Stimulated activated CD8-positive, alpha-beta memory T cell treated with anti-CD3 and anti-CD28 coated beads, Interleukin-12 subunit alpha, Interleukin-12 subunit beta, amount 100 ng/mL, for 24 hours (primary cell): ENCODE measurements around the gene SULT2B1.
"Not testable (repeated sequence)": the region's sequence is repeated elsewhere in the genome, so short reads cannot be mapped to it uniquely, and the experiment has no call there.

Source experiments
- DNase-seq: peaks from one replicate; pipeline ENCODE4 v3.0.0-alpha.2; 2020; ENCODE audit errors: extremely low read depth

The SULT2B1 gene

DNA sequence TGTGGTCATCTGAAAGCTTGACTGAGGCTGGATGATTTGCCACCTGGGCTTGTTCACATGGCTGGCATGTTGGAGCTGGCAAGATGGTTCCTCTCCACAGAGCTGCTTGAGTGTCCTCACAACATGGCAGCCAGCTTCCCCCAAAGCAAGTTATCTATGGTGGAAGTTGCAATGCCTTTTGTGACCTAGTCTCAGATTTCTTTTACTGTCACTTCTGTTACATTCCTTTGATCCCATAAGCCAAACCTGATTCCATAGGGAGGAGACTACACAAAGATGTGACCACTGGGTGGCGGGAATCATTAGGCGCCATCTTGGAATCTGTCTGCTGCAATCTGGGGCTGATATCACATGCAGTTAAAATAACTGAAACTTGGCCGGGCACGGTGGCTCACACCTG is 22.8 kb upstream of the SULT2B1 start:
- DNase-seq, result no peak

DNA sequence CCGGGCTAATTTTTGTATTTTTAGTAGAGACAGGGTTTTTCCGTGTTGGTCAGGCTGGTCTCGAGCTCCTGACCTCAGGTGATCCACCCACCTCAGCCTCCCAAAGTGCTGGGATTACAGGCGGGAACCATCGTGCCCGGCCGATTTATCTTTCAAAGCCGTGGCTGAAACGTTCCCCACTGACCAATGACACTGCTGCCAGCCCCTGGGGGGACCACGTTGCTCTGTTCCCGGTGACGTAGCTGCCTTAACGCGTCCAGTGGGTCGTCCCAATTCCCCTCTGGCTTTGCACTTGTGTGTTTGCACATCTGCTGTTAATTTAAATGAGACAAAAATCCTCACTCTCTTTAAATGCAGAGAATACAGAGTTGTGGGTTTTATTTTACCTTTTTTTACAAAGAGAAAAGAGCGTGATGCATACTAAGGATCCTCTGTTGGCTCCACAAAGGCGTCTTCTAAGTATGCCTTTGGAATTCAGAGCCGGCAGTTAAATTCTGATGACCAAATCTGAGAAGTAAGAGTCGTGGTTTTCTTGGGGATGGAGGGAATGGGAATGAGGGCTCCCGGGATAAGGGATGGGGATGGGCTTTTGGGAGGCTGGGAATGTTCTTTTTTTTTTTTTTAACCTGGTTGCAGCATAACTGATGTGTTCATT is 21.8 kb upstream of the SULT2B1 start:
- DNase-seq, result no peak

DNA sequence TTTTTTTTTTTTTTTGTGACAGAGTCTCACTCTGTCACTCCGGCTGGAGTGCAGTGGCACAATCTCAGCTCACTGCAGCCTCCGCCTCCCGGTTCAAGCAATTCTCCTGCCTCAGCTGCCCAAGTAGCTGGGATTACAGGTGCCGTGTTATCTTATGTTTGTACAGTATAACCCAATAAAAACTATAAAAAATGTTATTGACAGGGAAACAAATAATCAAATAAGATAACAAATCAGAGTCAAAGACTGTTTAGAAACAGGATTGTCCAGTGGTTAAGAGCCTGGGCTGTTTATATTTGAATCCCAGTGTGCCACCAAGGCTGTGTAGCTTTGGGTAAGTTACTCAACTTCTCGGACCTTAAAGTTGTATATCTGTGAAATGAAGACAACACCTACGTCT is 21.2 kb upstream of the SULT2B1 start:
- DNase-seq, result no peak

DNA sequence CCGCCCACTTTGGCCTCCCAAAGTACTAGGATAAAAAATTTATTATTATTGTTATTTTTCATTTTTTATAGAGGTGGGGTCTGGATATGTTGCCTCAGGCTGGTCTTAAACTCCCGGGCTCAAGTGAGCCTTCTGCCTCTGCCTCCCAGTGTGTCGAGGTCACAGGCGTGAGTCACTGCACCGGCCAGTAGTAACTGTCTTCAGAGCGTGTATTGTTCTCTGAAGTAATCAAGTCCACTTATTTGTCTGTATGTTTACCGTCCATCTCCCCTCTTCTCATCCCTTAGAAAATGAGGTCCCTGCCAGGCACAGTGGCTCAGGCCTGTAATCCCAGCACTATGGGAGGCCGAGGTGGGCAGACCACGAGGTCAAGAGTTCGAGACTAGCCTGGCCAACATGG is 18.2 kb upstream of the SULT2B1 start:
- DNase-seq, result no peak

DNA sequence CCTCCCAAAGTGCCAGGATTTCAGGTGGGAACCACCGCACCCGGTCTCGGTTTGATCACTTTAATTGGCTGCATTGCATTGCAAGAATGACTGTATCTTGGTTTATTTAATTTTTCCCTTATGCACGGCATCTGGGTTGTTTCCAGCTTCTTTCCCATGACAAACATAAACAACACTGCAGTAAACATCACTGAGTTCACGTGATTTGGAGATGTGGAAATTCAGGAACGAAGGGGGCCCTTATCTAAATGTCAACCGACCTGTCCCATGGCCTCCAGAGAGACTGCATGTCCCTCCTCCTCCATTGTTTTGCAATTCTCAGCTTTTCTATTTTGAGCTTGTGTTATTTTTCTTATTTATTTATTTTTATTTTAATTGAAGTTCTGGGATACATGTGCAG is 14.4 kb upstream of the SULT2B1 start:
- no peak for DNase-seq

DNA sequence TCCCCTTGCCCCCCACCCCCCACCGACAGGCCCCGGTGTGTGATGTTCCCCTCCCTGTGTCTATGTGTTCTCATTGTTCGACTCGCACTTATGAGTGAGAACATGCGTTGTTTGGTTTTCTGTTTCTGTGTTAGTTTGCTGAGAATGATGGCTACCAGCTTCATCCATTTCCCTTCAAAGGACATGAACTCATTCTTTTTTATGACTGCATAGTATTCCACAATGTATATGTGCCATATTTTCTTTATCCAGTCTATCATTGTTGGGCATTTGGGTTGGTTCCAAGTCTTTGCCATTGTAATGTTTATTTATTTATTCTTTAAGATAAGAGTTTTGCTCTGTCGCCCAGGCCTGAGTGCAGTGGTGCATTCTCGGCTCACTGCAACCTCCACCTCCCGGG is 13.9 kb upstream of the SULT2B1 start:
- DNase-seq, result not testable (repeated sequence)

DNA sequence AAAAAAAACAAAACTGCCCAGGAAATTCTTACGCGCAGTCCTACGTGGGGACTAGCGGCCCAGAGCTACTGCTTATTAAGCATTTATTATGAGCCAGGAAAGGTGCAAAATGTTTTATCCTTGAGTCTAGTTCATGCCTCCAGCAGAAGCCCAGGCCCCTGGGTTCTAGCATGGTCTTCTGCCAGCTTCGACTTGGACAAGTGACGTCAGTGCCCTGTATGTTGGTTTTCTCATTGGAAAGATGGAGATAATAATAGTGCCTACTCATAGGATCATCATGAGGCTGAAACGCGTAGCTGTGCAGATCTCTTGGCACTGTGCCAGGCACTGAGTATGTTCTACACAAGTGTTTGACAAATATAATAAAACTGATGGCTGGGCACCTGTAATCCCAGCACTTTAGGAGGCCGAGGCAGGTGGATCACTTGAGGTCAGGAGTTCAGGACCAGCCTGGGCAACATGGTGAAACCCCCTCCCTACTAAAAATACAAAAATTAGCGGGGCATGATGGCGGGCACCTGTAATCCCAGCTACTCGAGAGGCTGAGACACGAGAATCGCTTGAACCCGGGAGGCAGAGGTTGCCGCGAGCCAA is 12.4 kb upstream of the SULT2B1 start:
- DNase-seq, result no peak

DNA sequence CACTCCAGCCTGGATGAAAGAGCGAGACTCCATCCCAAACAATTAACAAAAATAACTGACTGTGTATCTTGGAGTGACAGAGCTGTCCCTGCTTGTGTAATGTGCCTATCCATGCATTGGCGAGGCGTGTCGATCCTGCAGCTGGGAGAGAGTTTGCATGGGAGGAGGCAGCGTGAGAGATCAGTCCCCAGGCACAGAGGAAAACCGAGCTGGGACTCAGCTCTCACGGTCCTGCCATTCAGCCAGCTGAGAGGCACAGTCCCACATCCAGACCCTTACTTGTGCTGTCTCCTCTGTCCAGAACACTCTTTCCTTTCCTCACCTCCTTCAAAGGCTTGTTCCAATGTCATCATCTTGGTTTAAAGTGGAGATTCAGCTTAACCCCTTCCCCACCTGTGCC is 11.9 kb upstream of the SULT2B1 start:
- no peak for DNase-seq

DNA sequence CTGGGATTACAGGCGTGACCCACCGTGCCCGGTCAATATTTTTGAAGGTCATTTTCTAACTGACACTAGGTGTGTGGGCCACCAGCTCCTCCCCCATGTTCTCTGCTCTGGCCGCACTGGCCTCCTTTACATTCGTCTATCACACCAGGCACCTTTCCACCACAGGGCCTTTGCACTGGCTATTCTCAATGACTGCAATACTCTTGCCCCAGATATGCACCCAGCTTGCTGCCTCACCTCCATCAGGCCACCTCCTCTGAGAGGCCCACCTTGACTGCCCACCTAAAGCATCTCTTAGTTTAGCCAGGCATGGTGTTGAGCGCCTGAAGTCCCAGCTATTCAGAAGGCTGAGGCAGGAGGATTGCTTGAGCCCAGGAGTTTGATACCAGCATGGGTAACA is 10.2 kb upstream of the SULT2B1 start:
- DNase-seq, result no peak

DNA sequence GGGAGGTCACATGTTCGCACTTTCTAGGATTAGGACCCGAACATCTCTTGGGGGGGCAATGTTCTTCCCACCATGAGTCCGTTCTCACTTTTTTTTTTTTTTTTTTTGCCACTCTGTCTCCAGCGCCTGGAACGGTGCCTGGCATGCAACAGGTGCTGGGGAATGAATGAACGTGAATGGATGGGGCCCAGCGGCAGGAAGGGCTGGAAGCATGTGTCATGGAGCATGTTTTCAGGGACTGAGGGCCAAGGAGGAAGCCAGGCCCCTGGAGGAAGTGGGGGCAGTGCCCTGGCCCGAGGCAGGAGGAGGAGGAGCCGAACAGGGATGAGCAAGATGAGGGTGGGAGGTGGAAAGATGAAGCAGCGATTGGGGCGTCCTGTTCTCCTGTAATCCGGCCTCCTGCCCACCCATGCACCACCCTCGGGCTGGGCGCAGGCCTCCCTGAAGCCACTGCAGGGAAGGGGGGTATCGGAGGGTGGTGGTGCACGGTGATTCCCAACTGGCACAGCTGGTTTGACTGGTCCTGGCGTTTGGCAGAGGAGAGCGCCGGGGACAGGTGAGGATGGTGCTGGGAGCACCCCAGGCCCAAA is 8.8 kb upstream of the SULT2B1 start:
- DNase-seq, result no peak

DNA sequence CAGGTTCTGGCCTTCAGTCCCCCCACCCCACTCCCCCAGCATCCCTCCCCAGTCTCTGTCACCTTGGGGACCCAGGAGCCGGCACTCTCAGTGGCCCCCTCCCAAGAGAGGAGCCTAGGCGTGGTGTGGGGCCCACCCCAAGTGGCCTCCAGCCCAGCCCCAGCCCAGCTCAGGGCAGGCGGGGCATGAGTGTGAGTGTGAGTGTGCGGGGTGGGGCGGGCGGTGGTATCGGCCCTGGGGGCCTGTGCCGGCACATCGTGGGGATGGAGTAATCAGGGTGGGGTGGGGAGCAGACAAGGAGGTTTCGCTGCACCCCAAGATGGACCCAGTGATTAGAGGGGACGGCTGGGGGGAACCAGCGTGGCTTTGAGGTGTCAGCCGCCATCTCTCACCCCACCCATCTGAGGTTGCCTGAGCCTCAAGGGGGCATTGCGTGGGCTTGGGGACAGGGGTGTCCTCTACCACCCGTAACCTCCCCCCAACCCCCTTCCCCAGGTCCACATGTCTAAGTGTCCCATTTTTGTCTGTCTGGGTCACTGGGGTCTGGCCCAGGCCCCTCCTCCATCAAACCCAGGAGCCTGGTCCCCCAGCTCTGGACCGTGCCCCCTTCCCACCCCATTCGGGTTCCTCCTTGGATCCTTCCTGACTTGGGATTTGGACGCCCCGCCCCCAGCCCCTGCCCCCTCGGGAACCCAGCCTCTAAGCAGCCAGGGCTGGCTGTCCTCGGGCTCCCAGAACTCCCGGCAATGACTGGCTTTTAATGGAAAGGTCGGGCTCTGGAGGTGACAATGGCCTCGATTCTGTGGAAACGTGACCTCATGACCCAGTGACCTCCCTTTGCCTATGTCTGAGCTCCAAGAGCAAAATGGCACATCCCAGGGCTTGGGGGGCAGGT is 6.9 kb upstream of the SULT2B1 start:
- no peak for DNase-seq

DNA sequence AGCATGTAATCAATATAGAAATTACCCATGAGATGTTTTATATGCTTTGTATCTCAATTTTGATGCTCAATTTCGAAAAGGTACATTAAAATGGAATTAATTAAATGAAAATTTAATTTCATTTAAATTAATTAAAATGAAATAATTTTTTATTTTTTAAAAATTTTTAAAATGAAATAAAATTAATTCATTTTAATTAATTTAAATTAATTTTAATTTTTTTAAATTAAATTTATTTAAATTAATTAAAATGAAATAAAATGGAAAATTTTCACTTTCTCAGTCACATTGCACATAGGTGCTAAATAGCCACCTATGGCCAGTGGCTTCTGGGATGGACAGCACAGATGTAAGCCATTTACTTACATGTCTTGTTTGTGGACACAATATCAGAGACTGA is 4.2 kb upstream of the SULT2B1 start:
- no peak for DNase-seq

DNA sequence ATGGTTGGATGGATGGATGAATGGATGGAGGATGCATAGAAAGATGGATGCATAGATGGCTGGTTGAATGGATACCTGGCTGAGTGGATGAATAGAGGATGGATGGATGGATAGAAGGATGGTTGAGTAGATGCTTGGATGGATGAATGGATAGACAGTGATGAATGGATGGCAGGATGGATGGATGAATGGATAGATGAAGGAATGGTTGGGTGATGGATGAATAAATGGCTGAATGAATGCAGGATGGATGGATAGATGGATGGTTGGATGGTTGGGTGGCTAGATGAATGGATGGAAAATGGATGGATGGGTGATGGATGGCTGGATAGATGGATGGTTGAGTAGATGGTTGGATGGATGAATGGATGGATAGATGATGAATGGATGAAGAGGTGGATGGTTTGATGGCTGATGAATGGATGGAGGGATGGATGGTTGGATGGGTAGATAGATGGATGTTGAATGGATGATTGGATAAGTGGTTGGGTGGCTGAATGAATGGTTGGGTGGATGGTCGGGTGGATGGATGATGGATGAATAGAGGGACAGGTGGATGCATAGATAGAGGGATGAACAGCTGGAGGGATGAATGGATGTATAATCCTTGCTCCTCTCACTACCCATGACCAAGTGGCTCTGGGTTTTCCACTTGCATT is 3.6 kb upstream of the SULT2B1 start:
- no peak for DNase-seq

DNA sequence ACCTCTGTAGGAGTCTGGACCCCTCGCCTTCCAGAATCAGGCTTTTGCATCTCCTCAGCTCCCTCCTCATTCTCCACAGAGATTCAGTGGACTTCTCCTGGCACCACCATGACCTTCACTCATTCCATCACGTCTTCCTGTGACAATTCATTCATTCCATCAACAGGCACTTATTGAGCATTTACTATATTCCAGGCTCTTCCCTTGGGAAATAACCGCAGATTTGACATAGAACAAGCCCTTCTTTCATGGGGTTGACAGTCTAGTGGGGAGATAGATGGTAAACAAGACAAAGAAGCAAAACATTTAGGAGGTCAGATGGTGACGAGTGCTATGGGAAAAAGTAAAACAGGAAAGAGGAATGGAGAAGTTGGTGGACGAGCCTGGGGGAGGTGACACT is 2.6 kb upstream of the SULT2B1 start:
- DNase-seq, result no peak

DNA sequence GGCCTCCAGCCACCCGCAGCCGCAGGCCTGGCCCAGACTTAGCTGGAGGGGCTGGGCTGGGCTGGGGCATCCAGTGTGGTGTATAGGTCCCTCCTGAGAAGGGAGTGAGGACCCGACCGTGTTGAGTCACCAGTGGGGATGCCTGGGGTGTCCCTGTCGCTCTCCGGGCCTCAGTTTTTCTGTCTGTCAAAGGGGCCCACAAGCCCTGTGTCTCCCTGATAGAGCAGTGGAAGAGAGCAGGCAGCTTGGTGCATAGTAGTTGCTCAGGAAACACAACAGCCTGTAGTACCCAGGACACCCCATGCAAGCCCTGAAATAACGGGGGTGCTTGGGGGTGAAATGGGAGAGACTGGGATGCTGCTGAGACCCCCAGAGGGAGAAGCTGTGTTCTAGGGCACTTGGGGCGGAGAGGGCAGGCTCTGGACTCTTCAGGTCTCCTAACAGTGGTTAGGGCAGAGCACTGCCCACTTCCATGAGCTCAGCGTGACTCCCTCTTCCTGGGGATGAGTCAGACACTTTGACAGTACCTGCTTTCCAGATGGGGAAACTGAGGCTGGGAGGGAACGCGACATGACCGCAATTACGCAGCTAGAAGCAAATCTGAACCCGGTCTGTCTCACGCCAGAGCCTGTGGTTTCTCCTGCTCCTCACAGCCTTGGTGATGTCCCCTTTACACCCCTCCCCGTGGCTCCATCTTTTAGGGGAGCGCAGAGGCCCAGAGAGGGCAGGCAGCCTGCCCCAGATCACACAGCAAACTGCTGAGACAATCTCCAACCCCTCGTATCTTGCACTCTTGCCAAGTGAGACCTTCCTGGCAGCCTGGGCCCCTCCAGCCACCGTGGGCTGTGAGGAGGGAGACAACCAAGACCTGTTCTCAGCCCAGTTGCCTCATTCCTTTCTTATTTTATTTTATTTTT is 692 bp downstream of the SULT2B1 start:
- DNase-seq, result no peak

DNA sequence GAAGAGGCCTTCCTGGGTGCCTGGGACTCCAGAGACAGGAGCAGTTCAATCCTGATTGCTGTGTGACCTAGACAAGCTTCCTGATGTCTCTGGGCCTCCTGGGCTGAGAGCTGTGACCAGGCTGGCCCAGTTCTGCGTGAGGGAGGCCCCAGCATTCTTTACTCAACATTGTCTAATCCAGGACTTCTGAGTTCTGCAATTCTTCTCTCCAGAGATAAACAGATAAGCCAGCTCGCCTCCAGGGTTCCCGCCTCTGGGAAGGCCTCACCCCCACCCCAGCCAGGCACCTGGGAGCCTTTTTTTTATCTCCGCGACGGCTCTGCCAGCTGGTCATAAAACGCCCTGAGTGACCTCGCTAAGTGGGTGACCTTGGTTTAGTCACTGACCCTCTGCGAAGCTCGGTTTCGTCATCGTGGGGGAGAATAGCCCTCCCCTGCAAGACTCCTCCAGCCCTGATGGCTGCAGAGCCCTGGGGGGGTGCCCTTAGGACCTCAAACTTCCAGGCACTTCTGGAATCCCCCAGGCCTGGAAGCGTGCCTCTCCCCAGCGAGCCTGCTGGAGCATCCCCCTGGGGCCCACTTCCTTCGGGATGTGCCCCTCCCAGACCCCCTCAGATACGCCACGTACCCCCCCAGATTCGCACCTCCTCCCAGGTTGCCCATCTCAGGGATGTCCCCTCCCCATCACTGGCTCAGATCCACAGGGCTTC is 1.9 kb downstream of the SULT2B1 start:
- DNase-seq, result no peak

DNA sequence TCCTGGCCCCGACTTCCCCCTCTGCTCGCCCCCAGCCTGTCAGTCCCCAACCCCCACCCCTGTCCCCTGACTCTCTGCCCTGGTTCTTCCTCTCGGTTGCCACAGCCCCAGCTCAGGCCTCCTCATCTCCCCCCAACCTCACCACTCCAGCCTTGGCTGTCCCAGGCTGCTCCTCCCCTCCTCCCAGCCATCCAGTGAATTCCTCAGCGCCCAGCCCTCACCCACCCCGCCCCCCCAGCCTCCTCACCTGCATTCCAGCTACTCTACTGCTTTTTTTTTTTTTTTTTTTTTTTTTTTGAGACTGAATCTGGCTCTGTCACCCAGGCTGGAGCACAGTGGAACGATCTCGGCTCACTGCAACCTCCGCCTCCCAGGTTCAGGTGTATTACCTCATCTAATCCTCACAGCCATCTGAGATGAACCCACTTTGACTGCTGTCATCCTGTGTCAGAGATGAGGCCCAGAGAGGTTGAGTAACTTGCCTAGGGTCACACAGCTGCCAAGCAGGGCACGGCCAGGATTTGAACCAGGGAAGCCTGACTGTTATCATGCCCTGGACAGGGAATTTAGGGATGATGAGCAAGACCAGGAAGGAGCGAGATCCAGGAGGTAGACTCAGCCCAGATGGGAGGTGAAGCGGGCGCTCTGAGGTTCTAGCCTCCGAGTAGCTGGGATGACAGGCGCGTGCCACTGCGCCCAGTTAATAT is 2.6 kb downstream of the SULT2B1 start:
- DNase-seq, result no peak

DNA sequence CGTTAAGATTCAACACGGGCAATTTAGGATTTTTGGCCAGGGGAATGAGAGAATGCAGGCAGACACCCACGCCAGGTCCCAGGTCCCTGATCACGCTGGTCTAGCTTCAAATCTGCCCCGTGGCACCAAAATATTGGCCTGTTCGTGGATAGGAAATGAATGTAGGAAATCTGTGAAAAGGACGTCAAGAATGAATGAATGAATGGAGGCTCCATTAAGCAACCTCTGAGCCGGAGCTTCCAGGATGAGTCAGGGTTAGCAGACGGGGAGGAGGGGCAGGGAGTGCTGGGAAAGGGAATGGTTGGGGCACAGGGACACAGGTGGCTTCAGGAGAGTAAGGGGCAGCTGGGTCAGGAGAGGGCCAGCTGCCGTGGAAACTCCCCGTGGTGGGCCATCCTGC is 4.2 kb downstream of the SULT2B1 start:
- DNase-seq, result no peak

DNA sequence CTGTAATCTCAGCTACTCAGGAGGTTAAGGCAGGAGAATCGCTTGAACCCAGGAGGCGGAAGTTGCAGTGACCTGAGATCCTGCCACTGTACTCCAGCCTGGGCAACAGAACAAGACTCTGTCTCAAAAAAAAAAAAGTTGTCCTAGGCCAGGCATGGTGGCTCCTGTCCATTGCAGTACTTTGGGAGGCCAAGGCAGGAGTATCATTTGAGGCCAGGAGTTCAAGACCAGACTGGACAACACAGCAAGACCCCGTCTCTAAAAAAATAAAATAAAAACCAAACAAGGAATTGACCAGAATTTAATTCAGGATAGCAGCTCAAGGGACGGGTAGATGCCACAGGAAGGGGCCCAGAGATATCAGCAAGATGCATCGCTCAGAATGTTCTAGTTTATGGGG is 4.9 kb downstream of the SULT2B1 start:
- no peak for DNase-seq
